HL-60 (cell line): ENCODE results near the gene RC3H2.

Experiments used
- CTCF ChIP-seq: IDR thresholded peaks from one replicate; pipeline ENCODE4 v1.5.1; 2011; ENCODE audit warnings: low read length, control low read depth, inconsistent platforms; ENCODE audit not compliant: insufficient read depth
- GABPA ChIP-seq: IDR thresholded peaks from 2 replicates; pipeline ENCODE4 v1.6.1; 2012; ENCODE audit warnings: low read depth
- POLR2AphosphoS5 ChIP-seq: IDR thresholded peaks from 2 replicates; pipeline ENCODE4 v1.6.1; 2012; ENCODE audit warnings: low read depth
- REST ChIP-seq: IDR thresholded peaks from 2 replicates; pipeline ENCODE4 v1.6.1; 2012; ENCODE audit warnings: low read depth; ENCODE audit not compliant: insufficient replicate concordance
- SPI1 ChIP-seq: IDR thresholded peaks from 2 replicates; pipeline ENCODE4 v1.6.1; 2012; ENCODE audit warnings: low read depth, mild to moderate bottlenecking, borderline replicate concordance

- TF ChIP-seq REST: no peak
- TF ChIP-seq POLR2AphosphoS5: no peak
- no peak for TF ChIP-seq CTCF
- TF ChIP-seq GABPA: no peak
- no peak for TF ChIP-seq SPI1
These were observed 98.5 kb downstream of the RC3H2 start for GRCh38 chr9:122806661-122807060.
